ENCODE measurements around the gene FUS. TPM values are rescaled to one million over a fixed set of nuclear protein-coding genes. Genes with fewer than 3 reads are reported as not detected.
"Not testable (repeated sequence)": the region's sequence is repeated elsewhere in the genome, so short reads cannot be mapped to it uniquely, and the experiment has no call there.

FUS gene
- total and polyA plus RNA-seq, 2 of the 8 experiments (the other 6 are each of a cell fraction or from before 2014, with no cell fraction given) = 484 to 685 TPM

DNA sequence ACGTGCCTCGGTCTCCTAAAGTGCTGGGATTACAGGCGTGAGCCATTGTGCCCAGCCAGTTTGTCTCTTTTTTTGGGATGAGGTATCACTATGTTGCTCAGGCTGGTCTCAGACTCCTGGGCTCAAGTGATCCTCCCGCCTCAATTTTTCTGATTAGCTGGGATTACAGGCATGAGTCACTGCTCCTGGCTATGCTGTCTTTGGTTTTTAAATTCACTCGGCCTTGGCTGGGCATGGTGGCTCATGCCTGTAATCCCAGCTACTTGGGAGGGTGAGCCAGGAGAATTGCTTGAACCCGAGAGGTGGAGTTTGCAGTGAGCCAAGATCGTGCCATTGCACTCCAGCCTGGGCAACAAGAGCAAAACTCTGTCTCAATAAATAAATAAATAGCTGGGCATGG is 35.5 kb upstream of the FUS start:
- not testable (repeated sequence) for H3K18ac ChIP-seq (ENCODE audit: extremely low read depth, low read length); H3K4ac ChIP-seq (replicated peaks; ENCODE audit: insufficient read length, low read depth, low read length)

More for the DNA sequence above, 35.5 kb upstream of the FUS start:
- not testable (repeated sequence) for H2BK12ac ChIP-seq (ENCODE audit: low read depth, low read length); H3K79me2 ChIP-seq (ENCODE audit: control insufficient read depth in 1 of 2, insufficient read depth in 2 of 2, low read length in 2 of 2); H2BK20ac ChIP-seq (ENCODE audit: low read length); H3K27ac ChIP-seq (ENCODE audit: low read depth, low read length); H3K36me3 ChIP-seq (ENCODE audit: control insufficient read depth in 2 of 4, insufficient read depth in 4 of 4, low read length in 3 of 4); H2BK15ac ChIP-seq (ENCODE audit: low read length); DNase-seq (ENCODE audit: low read depth in 1 of 2, low spot score in 2 of 2); H2BK120ac ChIP-seq (replicated peaks; ENCODE audit: low read depth, low read length); H2BK5ac ChIP-seq (ENCODE audit: low read depth, low read length); FAIRE-seq; H3K4me2 ChIP-seq (ENCODE audit: insufficient read depth in 1 of 2, low read depth in 2 of 2, low read length in 2 of 2); H4K5ac ChIP-seq (ENCODE audit: insufficient read length, low read depth, low read length); H4K91ac ChIP-seq (replicated peaks; ENCODE audit: insufficient read length, low read length); H4K20me1 ChIP-seq (replicated peaks in 1 of 2; ENCODE audit: control insufficient read depth in 1 of 2, insufficient read depth in 2 of 2, low read length in 2 of 2); H3K4me3 ChIP-seq (ENCODE audit: extremely low read depth in 1 of 4, insufficient read depth in 2 of 4, low read depth in 3 of 4, low read length in 4 of 4); H3K79me1 ChIP-seq (ENCODE audit: low read depth, low read length); H3K9me3 ChIP-seq (ENCODE audit: insufficient read depth in 2 of 2, low read depth in 1 of 2, low read length in 1 of 2); H3K14ac ChIP-seq (ENCODE audit: insufficient read length); H3K9ac ChIP-seq (replicated peaks in 1 of 4; ENCODE audit: extremely low read depth in 1 of 4, low read depth in 3 of 4, low read length in 3 of 4); H2AFZ ChIP-seq (ENCODE audit: low read length); H2AK5ac ChIP-seq (ENCODE audit: low read depth, low read length); H3K56ac ChIP-seq (replicated peaks; ENCODE audit: insufficient read length, low read depth, low read length); H4K8ac ChIP-seq (ENCODE audit: extremely low read depth, insufficient read depth, low read length); H3K23ac ChIP-seq (ENCODE audit: insufficient read length)
- Histone ChIP-seq H3K23me2 (ENCODE audit: low read depth, low read length) (peaks cover 11% of the 10 kb centered on the region; the same call in 1 of the 2 replicates), H3K27me3 (replicated peaks in 1 of 4; ENCODE audit: control insufficient read depth in 3 of 4, extremely low read depth in 1 of 4, insufficient read depth in 3 of 4, low read length in 3 of 4) (peaks cover 1 to 23% (median 15%) of the 10 kb centered on the region in 4 experiments), H3K4me1 (replicated peaks in 1 of 4; ENCODE audit: control insufficient read depth in 3 of 4, insufficient read depth in 4 of 4, low read length in 3 of 4) (peaks cover 0 to 17% (median 13%) of the 10 kb centered on the region in 4 experiments; a peak in 6 of 7 replicates)
- 91% methylated on average over 7 of the region's 7 CpGs; no CpG with 5 or more reads in 1 of the 2 experiments for WGBS, 2 experiments (ENCODE audit: extremely low coverage in 1 of 2, insufficient coverage in 1 of 2, insufficient read length in 1 of 2, insufficient replicate concordance in 2 of 2, low coverage in 1 of 2, low lambda C conversion rate in 2 of 2, missing lambda C conversion rate in 1 of 2)
- ChIA-PET POLR2A (ENCODE audit: partially characterized antibody) (interaction anchor here (1.0 to 34.9 kb wide), 6 partner anchors 23 to 58 kb away, joined by 4 to 713 read pairs (median 39); partner anchors contain the start of genes BCKDK, FUS, KAT8 and PRSS8), CTCF (ENCODE audit: partially characterized antibody) (interaction anchor here (0.9 to 8.1 kb wide), 9 partner anchors 9 to 554 kb away, joined by 3 to 56 read pairs (median 4); partner anchors contain the start of genes KAT8, PRSS53, PRSS8 and ZNF646)
